Endothelial cell (in vitro differentiated cells): Measurements from ENCODE around the gene C3orf18. TPM values are rescaled to one million over a fixed set of nuclear protein-coding genes. Genes with fewer than 3 reads are reported as not detected.

Source experiments
- DNase-seq: peaks from one replicate; pipeline ENCODE4 v3.0.0; 2021; ENCODE audit warnings: low spot score
- H3K27ac Mint-ChIP-seq: one replicate; pipeline ENCODE4 v1.8.0; 2021; ENCODE audit warnings: mixed read lengths, inconsistent platforms; ENCODE audit not compliant: unreplicated experiment
- H3K27me3 Mint-ChIP-seq: one replicate; pipeline ENCODE4 v1.8.0; 2021; ENCODE audit warnings: mild to moderate bottlenecking, moderate library complexity, mixed read lengths, inconsistent platforms; ENCODE audit not compliant: unreplicated experiment
- H3K36me3 Mint-ChIP-seq: one replicate; pipeline ENCODE4 v1.8.0; 2021; ENCODE audit warnings: mild to moderate bottlenecking, low read depth, mixed read lengths, inconsistent platforms; ENCODE audit not compliant: unreplicated experiment
- H3K4me1 Mint-ChIP-seq: one replicate; pipeline ENCODE4 v1.8.0; 2021; ENCODE audit warnings: mild to moderate bottlenecking, mixed read lengths, inconsistent platforms; ENCODE audit not compliant: unreplicated experiment
- H3K4me3 Mint-ChIP-seq: one replicate; pipeline ENCODE4 v1.8.0; 2021; ENCODE audit warnings: mild to moderate bottlenecking, mixed read lengths, inconsistent platforms; ENCODE audit not compliant: unreplicated experiment
- H3K9me3 Mint-ChIP-seq: one replicate; pipeline ENCODE4 v1.8.0; 2021; ENCODE audit warnings: mixed read lengths, inconsistent platforms; ENCODE audit not compliant: unreplicated experiment
- CTCF ChIP-seq: fragments of 200-600 bp; sonication (generic); IDR thresholded peaks from one replicate; pipeline ENCODE4 v1.5.0; 2021; ENCODE audit warnings: antibody characterized with exemption; ENCODE audit not compliant: unreplicated experiment
- total RNA-seq: library from RNA; stranded (reverse); fragmentation: NEBNext Ultra II Directional; extraction: Animal tissue kit (Norgen Biotek cat#: 25700); gene quantifications from one replicate; pipeline ENCODE4 v1.2.1, GENCODE V29; 2021; ENCODE audit not compliant: unreplicated experiment

C3orf18 gene
- total RNA-seq, 1 donor from 2014 or later: 4.0 TPM

- no peak overlapping the region for H3K4me3 Mint-ChIP-seq
- TF ChIP-seq CTCF: no peak
- peaks cover 10% of the 10 kb centered on the region for H3K36me3 Mint-ChIP-seq
These were observed 19.2 kb upstream of the C3orf18 start for GRCh38 chr3:50586763-50587070.

GRCh38 chr3:50585919-50586762 lies 18.6 kb upstream of the C3orf18 start:
- Mint-ChIP-seq H3K4me3 (no peak overlapping the region), H3K27me3 (peaks cover 4% of the 10 kb centered on the region), H3K9me3 (no peaks in the 10 kb centered on the region), H3K36me3 (peaks cover 10% of the 10 kb centered on the region), H3K4me1 (peaks cover 7% of the 10 kb centered on the region), H3K27ac (no peak overlapping the region)
- TF ChIP-seq CTCF: no peak
- no peak for DNase-seq

More at GRCh38 chr3:50586763-50587070, 19.2 kb upstream of the C3orf18 start:
- Mint-ChIP-seq H3K27ac (no peak overlapping the region), H3K4me1 (peaks cover 7% of the 10 kb centered on the region), H3K27me3 (peaks cover 4% of the 10 kb centered on the region), H3K9me3 (no peaks in the 10 kb centered on the region)
- DNase-seq: no peak

- Mint-ChIP-seq H3K27me3 (peaks cover 4% of the 10 kb centered on the region), H3K4me3 (no peak overlapping the region), H3K4me1 (peaks cover 7% of the 10 kb centered on the region), H3K36me3 (peaks cover 10% of the 10 kb centered on the region), H3K27ac (peak overlapping the region; percentile 49), H3K9me3 (no peaks in the 10 kb centered on the region)
- no peak for TF ChIP-seq CTCF
- no peak for DNase-seq
These were observed 16.8 kb upstream of the C3orf18 start for GRCh38 chr3:50584391-50584790.

- no peaks in the 10 kb centered on the region for H3K9me3 Mint-ChIP-seq
- peaks cover 10% of the 10 kb centered on the region for H3K36me3 Mint-ChIP-seq
- peaks cover 7% of the 10 kb centered on the region for H3K4me1 Mint-ChIP-seq
- DNase-seq: no peak
- TF ChIP-seq CTCF: no peak
- H3K27ac Mint-ChIP-seq: peak overlapping the region; percentile 49
- peaks cover 6% of the 10 kb centered on the region for H3K27me3 Mint-ChIP-seq
- H3K4me3 Mint-ChIP-seq: no peak overlapping the region
These were observed 16.4 kb upstream of the C3orf18 start for GRCh38 chr3:50583897-50584296.

GRCh38 chr3:50582083-50582482 lies 14.5 kb upstream of the C3orf18 start:
- H3K4me1 Mint-ChIP-seq: peaks cover 7% of the 10 kb centered on the region
- H3K27me3 Mint-ChIP-seq: peaks cover 6% of the 10 kb centered on the region
- no peaks in the 10 kb centered on the region for H3K9me3 Mint-ChIP-seq
- no peak for TF ChIP-seq CTCF
- H3K36me3 Mint-ChIP-seq: peaks cover 10% of the 10 kb centered on the region
- DNase-seq: no peak
- H3K4me3 Mint-ChIP-seq: no peak overlapping the region
- no peak overlapping the region for H3K27ac Mint-ChIP-seq
